Activated naive CD4-positive, alpha-beta T cell treated with Interleukin-2 at 50 U/mL for 16 hours (primary cell): ENCODE results near the gene ANKS1A.
"Not testable (repeated sequence)": the region's sequence is repeated elsewhere in the genome, so short reads cannot be mapped to it uniquely, and the experiment has no call there.

Experiments
- DNase-seq: peaks from one replicate; pipeline ENCODE4 v3.0.0-alpha.2; 2020

The ANKS1A gene

DNA sequence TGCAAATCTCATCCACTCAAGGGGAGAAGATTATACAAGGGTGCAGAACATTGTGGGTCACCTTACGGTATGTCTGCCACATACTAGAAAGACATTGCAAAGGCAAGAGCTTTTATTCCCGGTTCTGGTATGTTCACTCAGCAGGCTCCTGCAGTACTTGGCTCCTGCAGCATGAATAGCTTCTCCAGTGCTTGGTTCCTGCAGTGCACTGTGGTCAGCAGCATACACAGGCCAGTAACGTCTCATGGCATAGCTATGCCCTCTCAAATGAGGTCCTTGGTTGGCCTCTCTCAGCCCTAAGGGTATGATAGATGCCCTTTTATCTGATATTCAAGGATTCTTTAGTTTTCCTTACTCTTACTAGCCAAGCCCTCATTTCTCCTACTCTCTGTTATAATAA lies 239.4 kb downstream of the ANKS1A start:
- DNase-seq: no peak

DNA sequence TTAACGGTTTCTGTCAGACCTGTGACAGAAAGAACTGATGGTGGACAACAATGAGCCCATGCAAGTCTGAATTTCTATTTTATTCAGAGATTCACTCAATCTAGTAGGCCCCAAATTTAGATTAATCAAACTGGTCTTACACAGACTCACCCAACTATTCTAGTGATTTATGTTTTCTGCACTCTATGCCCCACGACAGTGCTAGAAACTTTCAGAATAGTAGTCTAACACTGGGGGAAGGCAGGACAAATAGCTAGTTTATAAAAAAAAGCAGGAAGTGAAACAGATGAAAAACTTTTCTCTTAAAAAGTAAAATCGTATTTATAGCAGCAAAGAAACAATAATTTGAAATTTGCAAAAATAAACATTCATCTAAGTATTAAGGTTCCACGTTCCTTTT lies 247.1 kb downstream of the ANKS1A start:
- DNase-seq: no peak

DNA sequence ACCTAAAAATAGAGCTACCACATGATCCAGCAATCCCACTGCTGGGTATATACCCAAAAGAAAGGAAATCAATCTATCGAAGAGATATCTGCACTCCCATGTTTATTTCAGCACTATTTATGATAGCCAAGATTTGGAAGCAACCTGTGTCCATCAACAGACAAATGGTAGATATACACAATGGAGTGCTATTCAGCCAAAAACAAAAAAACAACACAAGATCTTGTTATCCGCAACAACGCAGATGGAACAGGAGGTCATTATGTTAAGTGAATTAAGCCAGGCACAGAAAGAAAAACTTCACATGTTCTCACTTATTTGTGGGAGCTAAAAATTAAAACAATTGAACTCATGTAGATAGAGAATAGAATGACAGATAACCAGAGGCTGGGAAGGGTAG lies 249.1 kb downstream of the ANKS1A start:
- not testable (repeated sequence) for DNase-seq

DNA sequence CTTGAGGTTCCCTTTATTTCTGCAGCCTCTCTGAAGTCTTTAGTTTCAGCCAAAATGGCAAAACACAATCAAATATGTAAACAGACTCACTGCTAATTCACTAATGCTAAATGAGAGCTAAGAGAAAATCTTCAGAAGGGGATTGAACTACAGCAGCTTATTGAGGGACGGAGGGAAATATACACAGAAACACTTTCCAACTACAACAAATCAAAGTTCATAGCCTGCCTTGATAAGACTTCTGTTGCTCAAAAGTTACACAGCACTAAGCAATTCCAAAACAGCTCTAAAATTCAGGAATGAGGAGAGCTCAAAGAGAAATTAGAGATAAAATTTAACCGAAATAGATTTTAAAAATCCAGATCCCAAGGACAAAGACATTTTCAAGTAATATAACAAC lies 250.4 kb downstream of the ANKS1A start:
- no peak for DNase-seq

DNA sequence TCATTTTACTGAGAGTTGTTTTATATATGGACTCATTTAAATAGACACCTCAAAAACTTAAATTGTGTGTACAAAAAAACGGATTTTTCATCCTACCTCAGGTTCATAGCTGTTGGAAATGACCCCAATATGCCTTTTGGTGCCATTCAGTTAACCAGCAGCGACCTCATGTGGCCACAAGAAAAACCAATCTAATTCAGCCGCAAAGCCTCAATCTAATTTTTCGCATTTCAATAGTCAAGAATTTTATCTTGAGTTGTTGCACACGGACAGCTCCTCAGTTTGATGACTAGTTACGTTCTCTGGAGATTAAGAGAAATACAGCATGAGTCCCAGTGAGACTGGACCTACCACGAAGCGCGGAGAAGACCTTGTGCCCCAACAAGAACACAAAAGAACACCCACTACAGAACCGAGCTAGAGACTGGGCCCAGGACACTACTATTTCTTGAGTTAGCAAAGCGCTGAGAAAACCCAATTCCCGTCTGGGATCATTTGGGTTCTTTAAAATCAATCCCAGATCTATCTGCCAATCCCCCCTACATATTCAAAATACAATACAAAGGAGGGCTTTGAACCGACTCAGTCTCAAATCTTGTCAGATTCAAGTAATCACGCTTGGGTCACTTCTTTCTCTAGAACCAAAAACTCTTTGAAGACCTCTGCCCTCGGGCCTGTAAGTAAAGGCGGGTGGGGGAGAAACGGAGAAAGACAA lies 251.0 kb downstream of the ANKS1A start:
- DNase-seq: peak; percentile 39

DNA sequence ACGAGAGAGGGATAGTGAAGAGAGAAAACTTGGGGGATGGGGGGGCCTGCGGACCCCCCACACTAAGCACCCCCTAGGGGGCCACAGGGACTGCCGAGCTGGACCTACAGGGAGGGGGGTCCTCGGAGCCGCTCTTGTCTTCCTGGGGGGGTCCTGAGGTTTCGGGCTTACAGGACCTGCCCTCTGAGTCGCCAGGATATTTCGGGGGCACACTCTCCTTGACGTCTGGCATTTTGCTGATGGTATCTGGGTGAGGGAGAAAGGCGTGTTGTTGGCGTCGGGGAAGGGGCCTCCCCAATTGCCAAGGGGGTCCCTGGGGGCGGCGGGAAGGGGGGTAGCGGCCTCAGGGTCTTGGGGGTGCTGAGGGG lies 251.6 kb downstream of the ANKS1A start:
- no peak for DNase-seq
